GM21381 (cell line): ENCODE measurements around the gene SLC22A17.

ENCODE experiments used
- ATAC-seq: cut with Tn5 transposase; IDR thresholded peaks from one replicate; pipeline ENCODE4 v1.9.1; 2021; ENCODE audit warnings: mild to moderate bottlenecking, moderate library complexity; ENCODE audit not compliant: unreplicated experiment

The SLC22A17 gene

DNA sequence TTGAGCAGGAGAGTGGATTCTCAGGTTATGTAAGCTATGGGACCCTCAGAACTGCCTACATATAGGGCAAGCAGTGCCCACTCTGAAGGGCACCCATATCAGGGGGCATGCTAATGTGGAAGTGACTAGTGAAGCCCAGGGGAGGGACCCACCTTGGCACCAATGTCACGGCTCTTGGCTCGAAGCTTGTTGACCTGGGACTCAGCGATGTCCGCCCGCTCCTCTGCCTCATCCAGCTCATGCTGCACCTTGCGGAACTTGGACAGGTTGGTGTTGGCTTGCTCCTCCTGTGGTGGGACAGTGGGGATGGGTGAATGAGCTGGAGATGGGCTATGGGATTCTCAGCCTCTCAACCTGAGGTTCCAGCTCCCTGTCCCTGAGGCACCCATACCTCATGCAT, 29.6 kb upstream of the SLC22A17 start:
- no peak for ATAC-seq

DNA sequence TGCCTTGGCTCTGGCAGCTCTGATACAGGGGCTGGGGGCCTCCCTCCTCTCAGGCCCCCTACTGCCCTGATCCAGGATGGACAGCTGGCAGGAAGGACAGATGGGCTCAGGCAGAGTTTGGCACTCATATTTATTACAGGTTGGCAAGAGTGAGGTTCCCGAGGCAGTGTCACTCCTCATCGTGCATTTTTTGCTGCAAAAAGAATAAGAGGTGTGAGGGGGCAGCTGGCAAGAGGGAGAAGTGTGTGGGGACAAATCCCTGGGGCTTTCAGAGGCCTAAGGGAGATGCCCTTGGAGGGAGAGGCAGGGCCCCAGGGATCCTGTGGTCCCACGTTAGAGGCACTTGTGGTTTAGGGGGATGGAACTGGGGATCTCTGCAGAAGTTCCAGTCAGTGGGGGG, 29.2 kb upstream of the SLC22A17 start:
- no peak for ATAC-seq

- no peak for ATAC-seq
Measured at GRCh38 chr14:23380976-23381375, 28.3 kb upstream of the SLC22A17 start.

- no peak for ATAC-seq
Measured at GRCh38 chr14:23380197-23380914, 27.7 kb upstream of the SLC22A17 start.

DNA sequence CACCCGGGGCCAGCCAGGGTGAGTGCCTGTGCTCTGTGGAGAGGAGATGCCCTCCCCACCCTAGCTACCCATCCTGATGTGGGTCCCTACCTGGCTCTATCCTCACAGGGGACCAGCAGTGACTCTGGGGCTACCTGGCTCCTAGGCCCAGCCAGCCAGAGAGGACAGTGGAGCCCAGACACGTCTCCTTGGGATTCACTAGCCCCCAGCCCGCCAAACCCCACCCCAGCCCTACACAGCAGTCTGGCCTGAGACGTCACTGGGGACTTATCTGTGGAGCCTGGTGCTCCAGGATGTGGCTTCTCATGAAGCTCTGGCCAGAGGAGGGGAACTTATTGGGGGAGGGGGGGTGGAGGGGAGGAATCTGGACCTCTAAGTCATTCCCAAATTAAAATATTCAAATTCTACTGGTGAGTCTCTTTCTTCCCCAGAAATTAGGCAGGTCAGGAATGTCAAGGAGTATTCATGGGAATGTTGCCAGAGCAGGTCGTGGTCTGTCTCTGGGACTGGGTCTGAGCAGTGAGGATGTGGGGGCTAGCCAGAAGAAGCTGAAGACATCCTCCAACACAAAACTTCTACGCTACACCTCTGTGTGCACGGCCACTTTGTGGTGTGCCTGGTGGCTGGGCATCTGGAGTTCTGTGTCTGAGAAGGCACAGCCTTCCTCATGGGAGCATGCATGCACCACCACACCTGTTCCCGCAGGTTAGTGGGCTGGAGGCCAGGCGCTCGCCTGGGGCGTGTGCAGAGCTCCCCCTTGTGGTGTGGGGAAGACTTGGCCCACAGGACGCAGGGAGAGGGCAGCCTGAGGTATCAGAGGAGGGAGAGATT, 26.9 kb upstream of the SLC22A17 start:
- ATAC-seq, result no peak

DNA sequence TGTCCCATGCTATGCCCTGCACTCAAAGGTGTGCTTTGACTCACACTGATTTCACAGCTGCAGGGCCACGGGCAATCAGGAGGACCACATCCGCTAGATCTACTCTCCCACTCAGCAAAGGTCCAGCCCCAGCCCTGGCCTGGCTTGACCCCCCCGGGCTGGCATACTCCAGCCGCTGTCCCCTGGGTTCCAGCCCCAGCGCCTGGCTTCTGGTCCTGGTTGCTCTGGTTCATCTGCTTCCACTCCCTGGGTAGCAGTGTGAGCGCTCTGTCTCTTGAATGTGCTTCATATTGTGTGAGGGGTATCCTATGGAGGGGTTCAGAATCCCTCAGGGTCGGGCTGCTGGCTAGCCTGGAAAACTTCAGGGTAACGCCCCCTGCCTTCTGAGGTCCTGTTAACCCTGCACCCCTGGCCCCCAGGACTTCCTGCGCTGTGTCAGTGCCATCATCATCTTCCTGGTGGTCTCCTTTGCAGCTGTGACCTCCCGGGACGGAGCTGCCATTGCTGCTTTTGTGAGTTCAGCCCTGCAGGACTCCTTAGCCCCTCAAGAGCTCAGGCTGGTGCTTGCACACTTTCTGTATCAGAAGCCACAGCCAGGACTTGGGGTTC, 26.0 kb upstream of the SLC22A17 start:
- ATAC-seq, result no peak

- no peak for ATAC-seq
Measured at GRCh38 chr14:23377573-23378563, 25.2 kb upstream of the SLC22A17 start.

DNA sequence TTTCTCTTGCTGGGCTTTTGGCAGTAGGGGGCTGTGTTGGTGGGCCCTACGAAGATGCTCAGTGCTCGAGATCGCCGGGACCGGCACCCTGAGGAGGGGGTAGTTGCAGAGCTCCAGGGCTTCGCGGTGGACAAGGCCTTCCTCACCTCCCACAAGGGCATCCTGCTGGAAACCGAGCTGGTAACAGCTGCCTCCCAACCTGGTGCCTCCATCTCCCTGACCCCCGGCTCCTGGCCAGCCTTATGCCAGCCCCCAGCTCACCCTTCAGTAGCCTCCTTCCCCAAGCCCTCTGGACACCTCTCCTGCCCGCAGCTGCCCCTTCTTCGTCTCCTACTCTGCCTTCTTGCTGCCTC, 24.5 kb upstream of the SLC22A17 start:
- no peak for ATAC-seq

- ATAC-seq, result no peak
Measured at GRCh38 chr14:23376482-23377197, 24.0 kb upstream of the SLC22A17 start, which contains the start of gene CMTM5. CMTM5 (plus strand) TSS chr14:23377046; CDS start chr14:23377252, 206 bp downstream.

- no peak for ATAC-seq
Measured at GRCh38 chr14:23375527-23376251, 23.0 kb upstream of the SLC22A17 start.

DNA sequence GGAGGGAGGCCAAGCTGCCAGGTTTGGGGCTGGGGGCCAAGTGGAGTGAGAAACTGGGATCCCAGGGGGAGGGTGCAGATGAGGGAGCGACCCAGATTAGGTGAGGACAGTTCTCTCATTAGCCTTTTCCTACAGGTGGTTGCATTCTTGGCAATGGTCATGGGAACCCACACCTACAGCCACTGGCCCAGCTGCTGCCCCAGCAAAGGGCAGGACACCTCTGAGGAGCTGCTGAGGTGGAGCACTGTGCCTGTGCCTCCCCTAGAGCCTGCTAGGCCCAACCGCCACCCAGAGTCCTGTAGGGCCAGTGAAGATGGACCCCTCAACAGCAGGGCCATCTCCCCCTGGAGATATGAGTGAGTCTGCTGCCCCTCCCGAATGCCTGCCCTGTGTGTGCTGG, 20.4 kb upstream of the SLC22A17 start:
- ATAC-seq, result no peak

GRCh38 chr14:23372509-23372908, 19.8 kb upstream of the SLC22A17 start, which contains the start of gene IL25:
IL25 (plus strand) TSS chr14:23372809.
- no peak for ATAC-seq

GRCh38 chr14:23371865-23372264, 19.2 kb upstream of the SLC22A17 start:
- ATAC-seq, result no peak

- ATAC-seq, result no peak
Measured at GRCh38 chr14:23370221-23370620, 17.5 kb upstream of the SLC22A17 start.

- no peak for ATAC-seq
Measured at GRCh38 chr14:23366426-23366921, 13.8 kb upstream of the SLC22A17 start.

DNA sequence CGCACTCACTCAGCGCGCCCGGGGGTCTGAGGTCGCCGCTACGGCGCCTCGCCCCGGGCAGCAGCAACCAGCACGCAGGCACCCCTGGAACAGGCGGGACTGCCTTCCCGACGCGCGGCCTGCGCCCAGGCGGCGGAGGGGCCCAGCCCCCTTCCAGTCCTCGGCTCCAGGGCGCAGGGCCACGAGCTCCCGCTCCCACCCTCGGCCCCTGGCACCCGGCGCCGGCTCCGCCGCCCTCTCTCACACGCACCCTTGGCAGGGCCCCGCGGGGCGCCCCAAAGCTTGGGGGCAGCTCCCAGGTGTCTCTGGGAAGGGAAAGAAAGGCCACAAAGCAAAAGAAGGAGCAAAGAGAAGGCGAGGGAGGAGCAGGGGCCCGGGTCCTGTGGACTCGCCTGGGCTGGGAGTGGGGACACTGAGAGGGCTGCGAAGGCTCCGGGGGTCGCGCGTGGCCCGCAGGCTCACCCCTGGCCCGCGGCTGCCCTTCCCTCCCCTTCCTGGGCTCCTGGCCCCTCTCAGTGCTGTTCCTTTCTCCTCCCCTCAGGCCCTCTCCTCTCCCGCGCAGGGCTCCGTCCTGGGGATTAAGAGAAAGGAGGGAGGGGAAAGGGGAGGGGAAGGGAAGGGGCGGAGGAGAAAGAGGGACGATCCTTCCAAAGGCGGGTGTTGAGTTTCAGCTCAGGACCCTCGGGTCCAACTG, 13.2 kb upstream of the SLC22A17 start:
- no peak for ATAC-seq

DNA sequence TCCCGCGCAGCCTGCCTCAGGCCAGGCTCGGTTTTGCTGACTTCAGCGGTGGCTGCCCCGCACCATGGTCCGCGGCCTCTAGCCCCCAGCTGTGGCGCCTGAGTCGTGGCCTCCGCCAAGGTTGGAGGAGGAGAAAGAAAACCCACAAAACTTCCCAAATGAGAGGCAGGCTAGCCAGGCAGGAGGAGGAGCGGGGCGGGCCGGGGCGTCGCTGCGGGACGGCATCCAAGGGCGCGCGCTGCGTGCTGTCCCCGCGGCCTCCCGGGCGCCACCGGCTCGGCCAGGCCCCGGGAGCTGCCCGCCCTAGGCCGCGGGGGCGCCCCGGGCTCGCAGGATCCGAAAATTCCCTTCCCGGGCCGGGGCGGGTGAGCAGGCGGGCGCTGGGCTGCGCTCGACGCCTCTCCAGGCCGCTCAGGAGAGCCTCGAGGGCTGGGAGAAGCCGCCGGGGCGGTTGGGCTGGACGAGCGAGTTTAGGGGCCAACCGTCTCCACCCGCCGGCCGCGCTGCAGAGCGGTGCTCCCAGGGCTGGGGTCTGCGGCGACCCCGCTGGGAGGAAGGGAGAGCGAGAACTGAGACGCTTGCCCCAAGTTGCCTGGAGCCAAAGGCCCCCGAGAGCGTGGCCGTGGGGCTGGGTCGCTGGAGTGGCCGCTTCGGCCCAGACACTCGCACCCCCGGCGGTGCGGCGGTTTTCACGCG, 12.5 kb upstream of the SLC22A17 start, which contains the start of gene EFS:
EFS (minus strand) TSS at position 137 of the 696 bp plus-strand sequence. CDS start 147 bp downstream, outside the sequence.
- no peak for ATAC-seq
